K562 (cell line): ENCODE results near the gene RAVER2. TPM values are rescaled to one million over a fixed set of nuclear protein-coding genes. Genes with fewer than 3 reads are reported as not detected.

Experiments used
- ATAC-seq: fragments of 200-7000 bp; cut with Tn5 transposase; 3 replicates; pipeline ENCODE4 v1.9.1; 2020; ENCODE audit warnings: moderate library complexity
- BruUV-seq: library from RNA; stranded (reverse); fragments of 400-500 nt; replicated peaks from 2 replicates; lab custom pipeline; 2021; lab: Mats Ljungman, UMichigan
- CTCF ChIA-PET: fragments of 300-600 bp; formaldehyde crosslinking; extraction: SDS; loops from one replicate; lab custom pipeline; 2021; ENCODE audit warnings: low intra/inter-chr PET ratio; lab: Yijun Ruan, JAX
- POLR2A ChIA-PET: fragments of 300-600, 350-650 bp; sonication (Branson Sonifier 250); formaldehyde crosslinking; extraction: SDS; loops from one replicate; lab custom pipeline; 2021; ENCODE audit warnings: antibody characterized with exemption, inconsistent platforms; lab: Yijun Ruan, JAX
- DNase-seq, 4 experiments: peaks; one replicate each; pipeline versions ENCODE4 v3.0.0 to v3.0.0-alpha.2; 2011 to 2018; ENCODE audit warnings: low spot score in 3 of 4, mixed read lengths in 3 of 4; ENCODE audit errors: extremely low read depth in 1 of 4
- FAIRE-seq: peaks from 2 replicates; lab custom pipeline; 2011; peaks lifted over from hg19 to GRCh38; lab: Jason Lieb, UNC
- H2AFZ ChIP-seq: 2 replicates; pipeline ENCODE4 v1.6.0; 2011; ENCODE audit warnings: low read depth, low read length, control low read depth, inconsistent platforms
- H3K27ac ChIP-seq: fragments of 200-600 bp; 3 replicates; pipeline ENCODE4 v1.8.0; 2011; ENCODE audit warnings: low read depth, mild to moderate bottlenecking, control low read depth, inconsistent platforms, low read length, moderate library complexity, mixed read lengths; ENCODE audit errors: extremely low read depth
- H3K27me3 ChIP-seq, 2 experiments: fragments of 300-600 bp in 1 of 2; 2 replicates in 1 of 2; 3 replicates in 1 of 2; pipeline versions ENCODE4 v1.6.0 to v1.8.0; 2011; ENCODE audit warnings: inconsistent platforms in 2 of 2, low read length in 2 of 2, mild to moderate bottlenecking in 1 of 2, mixed read lengths in 1 of 2, moderate library complexity in 1 of 2; ENCODE audit not compliant: control insufficient read depth in 2 of 2, insufficient read depth in 2 of 2
- H3K36me3 ChIP-seq: fragments of 300-600 bp; 3 replicates; pipeline ENCODE4 v1.8.0; 2011; ENCODE audit warnings: mild to moderate bottlenecking, low read length, inconsistent platforms; ENCODE audit not compliant: control insufficient read depth, insufficient read depth
- H3K4me1 ChIP-seq, 2 experiments: fragments of 200-600 bp in 1 of 2; replicated peaks in 1 of 2; 2 replicates in 1 of 2; 3 replicates in 1 of 2; pipeline versions ENCODE4 v1.5.1 to v1.8.0; 2011; ENCODE audit warnings: inconsistent platforms in 2 of 2, low read length in 2 of 2, mild to moderate bottlenecking in 1 of 2, mixed read lengths in 1 of 2, moderate library complexity in 1 of 2; ENCODE audit not compliant: control insufficient read depth in 2 of 2, insufficient read depth in 2 of 2
- H3K4me2 ChIP-seq: 2 replicates; pipeline ENCODE4 v1.6.1; 2011; ENCODE audit warnings: low read length, control low read depth, inconsistent platforms, mixed read lengths; ENCODE audit not compliant: insufficient read depth
- H3K4me3 ChIP-seq: fragments of 200-600 bp; sonication (generic), shearing (Covaris generic); 2 replicates; pipeline ENCODE4 v1.5.1; 2016; ENCODE audit warnings: control low read depth, inconsistent platforms
- H3K79me2 ChIP-seq: fragments of 200-600 bp; 3 replicates; pipeline ENCODE4 v1.8.0; 2011; ENCODE audit warnings: low read length, inconsistent platforms; ENCODE audit not compliant: control insufficient read depth, insufficient read depth
- H3K9ac ChIP-seq, 2 experiments: 2 replicates each; pipeline versions ENCODE4 v1.6.0 to v1.6.1; 2011; ENCODE audit warnings: low read depth in 2 of 2, low read length in 2 of 2, control low read depth in 1 of 2, inconsistent platforms in 1 of 2, mild to moderate bottlenecking in 1 of 2, mixed read lengths in 1 of 2; ENCODE audit not compliant: insufficient read depth in 1 of 2
- H3K9me1 ChIP-seq: one replicate; pipeline ENCODE4 v1.6.0; 2011; ENCODE audit warnings: inconsistent platforms, mild to moderate bottlenecking, low read length, moderate library complexity; ENCODE audit not compliant: control insufficient read depth, insufficient read depth
- H3K9me3 ChIP-seq: replicated peaks from 2 replicates; pipeline ENCODE4 v1.5.1; 2011; ENCODE audit warnings: low read depth, low read length, inconsistent platforms; ENCODE audit not compliant: control insufficient read depth, insufficient read depth
- H4K20me1 ChIP-seq: replicated peaks from 2 replicates; pipeline ENCODE4 v1.6.1; 2011; ENCODE audit warnings: low read length, inconsistent platforms, mixed read lengths; ENCODE audit not compliant: control insufficient read depth, insufficient read depth
- BRD4 ChIP-seq: fragments of 200-600 bp; sonication (generic); IDR thresholded peaks from 2 replicates; pipeline ENCODE4 v1.6.1; 2017; ENCODE audit warnings: inconsistent platforms
- E2F8 ChIP-seq: fragments of 450-650 bp; IDR thresholded peaks from 2 replicates; pipeline ENCODE4 v1.7.1; 2018; ENCODE audit warnings: mild to moderate bottlenecking, low read depth; ENCODE audit not compliant: partially characterized antibody
- EZH2 ChIP-seq: IDR thresholded peaks from 2 replicates; pipeline ENCODE4 v1.6.1; 2012; ENCODE audit warnings: low read depth, mild to moderate bottlenecking, inconsistent platforms, low read length, borderline replicate concordance
- FOXK2 ChIP-seq, 2 experiments: fragments of 450-650 bp; IDR thresholded peaks in 1 of 2; conservative IDR thresholded peaks in 1 of 2; 2 replicates each; pipeline ENCODE4 v1.6.1; 2016; ENCODE audit warnings: low read depth in 2 of 2, mild to moderate bottlenecking in 1 of 2
- JUN ChIP-seq, 2 experiments: sonication (generic) in 1 of 2; formaldehyde crosslinking in 1 of 2; IDR thresholded peaks; 2 replicates each; pipeline versions ENCODE4 v1.6.1 to v1.8.0; 2012 to 2022; ENCODE audit warnings: borderline replicate concordance in 2 of 2, mild to moderate bottlenecking in 2 of 2, improper control_type of control experiment in 1 of 2, low read depth in 1 of 2, low read length in 1 of 2, missing genetic modification reagents in 1 of 2
- JUND ChIP-seq, 2 experiments: IDR thresholded peaks; 2 replicates in 1 of 2; 3 replicates in 1 of 2; pipeline ENCODE4 v1.6.1; 2011; ENCODE audit warnings: borderline replicate concordance in 2 of 2, low read depth in 2 of 2, low read length in 2 of 2, improper control_type of control experiment in 1 of 2, missing biosample characterization in 1 of 2, missing genetic modification characterization in 1 of 2, missing genetic modification reagents in 1 of 2
- NCOA1 ChIP-seq: fragments of 450-650 bp; IDR thresholded peaks from 2 replicates; pipeline ENCODE4 v1.6.1; 2016; ENCODE audit warnings: low read depth
- POLR3G ChIP-seq: IDR thresholded peaks from 2 replicates; pipeline ENCODE4 v1.6.1; 2011; ENCODE audit not compliant: insufficient read length, insufficient replicate concordance; ENCODE audit errors: extremely low read depth
- ZBTB49 ChIP-seq: sonication (generic); formaldehyde crosslinking; IDR thresholded peaks from 2 replicates; pipeline ENCODE4 v1.8.0; 2022; ENCODE audit warnings: missing genetic modification reagents, mild to moderate bottlenecking, borderline replicate concordance
- WGBS: fragments of 100-300 bp; shearing (Covaris generic); methylation state at CpG from one replicate; pipeline ENCODE4 v1.1.6; 2016; ENCODE audit warnings: low coverage, mixed read lengths; ENCODE audit not compliant: insufficient coverage; ENCODE audit errors: missing lambda C conversion rate; 5-methylcytosine and 5-hydroxymethylcytosine counted together
- in situ Hi-C: fragments of 300-500 bp; cut with MboI; formaldehyde crosslinking; loops from 4 replicates; pipeline ENCODE4 v1.15.0; 2018; ENCODE audit warnings: inconsistent platforms, mixed read lengths
- intact Hi-C: fragments of 100-400 bp; cut with micrococcal nuclease; formaldehyde crosslinking; loops from 2 replicates; pipeline ENCODE4 v1.14.2; 2022
- polyA plus RNA-seq, 8 experiments: library from polyadenylated mRNA; depleted of rRNA in 4 of 8; stranded (reverse) in 5 of 8; unstranded in 3 of 8; fragments of >200 nt; fragmentation: Nextera tagmentation in 2 of 8; fragmentation: Illumina TruSeq in 1 of 8; extraction: Ambion mirVana in 2 of 8; extraction: Trizol in 1 of 8; gene quantifications; 2 replicates each; pipeline versions ENCODE4 v1.2.1 to v1.2.3, GENCODE V29; 2011 to 2014; ENCODE audit warnings: inconsistent platforms in 1 of 8, missing spikeins in 1 of 8
- total RNA-seq, 7 experiments: library from RNA; depleted of rRNA in 6 of 7; stranded (reverse); fragments of >200 nt in 6 of 7; fragmentation: Illumina TruSeq in 2 of 7; extraction: Trizol in 2 of 7; gene quantifications; 2 replicates each; pipeline versions ENCODE4 v1.2.1 to v1.2.3, GENCODE V29; 2011 to 2021; ENCODE audit warnings: low replicate concordance in 1 of 7

Gene RAVER2
- total and polyA plus RNA-seq, 9 of the 15 experiments (the other 6 are each of a cell fraction or from before 2014, with no cell fraction given): 1.8 to 6.1 (median 4.4) TPM

GRCh38 chr1:64854674-64855073 is 109.8 kb downstream of the RAVER2 start (continued):
- TF ChIP-seq NCOA1: no peak
- TF ChIP-seq JUN (IDR thresholded peaks at IDR 0.05; ENCODE audit: borderline replicate concordance, low read depth, low read length): no peak
- TF ChIP-seq JUN (CRISPR knock-in tag; IDR thresholded peaks at IDR 0.05; ENCODE audit: borderline replicate concordance): no peak
- TF ChIP-seq POLR3G: no peak

GRCh38 chr1:64855557-64855956 is 110.7 kb downstream of the RAVER2 start:
- Histone ChIP-seq H3K9me3 (no peaks in the 10 kb centered on the region), H3K27ac (no peak overlapping the region), H3K4me1 (no peaks in the 10 kb centered on the region), H3K36me3 (peaks cover 65% of the 10 kb centered on the region), H4K20me1 (no peaks in the 10 kb centered on the region), H2AFZ (no peak overlapping the region), H3K27me3 (no peaks in the 10 kb centered on the region), H3K79me2 (no peaks in the 10 kb centered on the region), H3K9me1 (peaks cover 3% of the 10 kb centered on the region), H3K9ac (no peak overlapping the region), H3K4me2 (no peak overlapping the region), H3K4me3 (no peak overlapping the region)
- WGBS: 84% methylated on average over 8 of the region's 8 CpGs
- no peak for DNase-seq
- TF ChIP-seq FOXK2 (conservative IDR thresholded peaks at IDR 0.05 in 1 of 2, IDR thresholded peaks at IDR 0.05 in 1 of 2; ENCODE audit: low read depth in 2 of 2) (no peak), E2F8 (no peak), EZH2 (no peak), ZBTB49 (CRISPR knock-in tag) (no peak), BRD4 (no peak), JUND (IDR thresholded peaks at IDR 0.05; ENCODE audit: borderline replicate concordance, low read depth, low read length) (no peak), JUND (tag; IDR thresholded peaks at IDR 0.05; ENCODE audit: borderline replicate concordance, low read depth, low read length) (no peak)
- BruUV-seq: no TSS peak
- in situ Hi-C loops (no loop called here), intact Hi-C loops (no loop called here)
- ChIA-PET POLR2A (no interaction called here), CTCF (no interaction called here)
- ATAC-seq: no peak
- FAIRE-seq: no peak
